Measurements from ENCODE around the gene C17orf113.
A peak's percentile ranks its signal among the peaks of the same experiment; 100 is the strongest.

Gene C17orf113

DNA sequence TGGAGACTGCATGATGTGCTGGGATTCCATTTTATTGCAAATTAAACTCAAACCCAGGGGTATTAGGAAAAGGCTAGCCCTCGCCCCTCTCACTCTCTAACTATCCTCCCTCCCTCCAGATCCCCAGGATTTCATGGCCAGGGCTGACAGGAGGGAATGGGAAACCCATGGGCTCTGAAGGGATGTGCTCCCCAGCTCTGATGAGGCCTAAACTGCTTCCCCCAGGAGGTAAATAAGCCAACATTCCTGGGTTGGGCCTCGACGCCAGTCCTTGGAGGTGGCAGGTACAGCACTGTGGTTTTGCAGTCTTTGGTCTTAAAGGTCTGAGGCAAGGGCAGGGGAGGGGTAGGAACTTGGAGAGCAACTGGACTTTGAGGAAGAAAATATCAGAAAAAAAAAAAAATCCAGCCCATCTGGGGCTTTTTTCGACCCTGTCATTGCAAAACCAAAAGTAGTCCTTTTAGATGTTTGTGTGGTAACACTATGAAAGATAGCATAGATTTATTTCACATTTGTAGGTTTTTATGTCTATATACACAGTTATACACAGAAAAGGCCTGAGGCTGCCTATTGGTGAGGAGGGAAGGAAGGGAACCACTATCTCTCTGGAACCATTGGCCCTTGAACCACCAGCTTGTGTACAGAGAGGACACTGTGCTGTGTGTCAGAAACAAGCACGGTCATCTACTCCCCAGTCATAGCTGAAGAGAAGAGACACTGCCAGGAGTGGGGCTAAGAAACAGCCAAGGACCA lies 12.0 kb downstream of the C17orf113 start:
- ChIA-PET CTCF (interaction anchor here (1.0 to 9.8 kb wide), 6 partner anchors 10 to 29 kb away, joined by 3 to 77 read pairs (median 6); partner anchors contain the start of gene NKIRAS2), POLR2A (interaction anchor here (0.7 kb wide), 1 partner anchor 19 kb away, joined by 3 read pairs; the partner anchor contains the start of gene NKIRAS2)
- TF ChIP-seq, protein P1, sequence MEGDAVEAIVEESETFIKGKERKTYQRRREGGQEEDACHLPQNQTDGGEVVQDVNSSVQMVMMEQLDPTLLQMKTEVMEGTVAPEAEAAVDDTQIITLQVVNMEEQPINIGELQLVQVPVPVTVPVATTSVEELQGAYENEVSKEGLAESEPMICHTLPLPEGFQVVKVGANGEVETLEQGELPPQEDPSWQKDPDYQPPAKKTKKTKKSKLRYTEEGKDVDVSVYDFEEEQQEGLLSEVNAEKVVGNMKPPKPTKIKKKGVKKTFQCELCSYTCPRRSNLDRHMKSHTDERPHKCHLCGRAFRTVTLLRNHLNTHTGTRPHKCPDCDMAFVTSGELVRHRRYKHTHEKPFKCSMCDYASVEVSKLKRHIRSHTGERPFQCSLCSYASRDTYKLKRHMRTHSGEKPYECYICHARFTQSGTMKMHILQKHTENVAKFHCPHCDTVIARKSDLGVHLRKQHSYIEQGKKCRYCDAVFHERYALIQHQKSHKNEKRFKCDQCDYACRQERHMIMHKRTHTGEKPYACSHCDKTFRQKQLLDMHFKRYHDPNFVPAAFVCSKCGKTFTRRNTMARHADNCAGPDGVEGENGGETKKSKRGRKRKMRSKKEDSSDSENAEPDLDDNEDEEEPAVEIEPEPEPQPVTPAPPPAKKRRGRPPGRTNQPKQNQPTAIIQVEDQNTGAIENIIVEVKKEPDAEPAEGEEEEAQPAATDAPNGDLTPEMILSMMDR (IDR thresholded peaks at IDR 0.05; ENCODE audit: control extremely low read depth, extremely low read depth, low read depth, missing control alignments) = no peak
- DNase-seq (ENCODE audit: extremely low spot score) = peak; percentile 60

DNA sequence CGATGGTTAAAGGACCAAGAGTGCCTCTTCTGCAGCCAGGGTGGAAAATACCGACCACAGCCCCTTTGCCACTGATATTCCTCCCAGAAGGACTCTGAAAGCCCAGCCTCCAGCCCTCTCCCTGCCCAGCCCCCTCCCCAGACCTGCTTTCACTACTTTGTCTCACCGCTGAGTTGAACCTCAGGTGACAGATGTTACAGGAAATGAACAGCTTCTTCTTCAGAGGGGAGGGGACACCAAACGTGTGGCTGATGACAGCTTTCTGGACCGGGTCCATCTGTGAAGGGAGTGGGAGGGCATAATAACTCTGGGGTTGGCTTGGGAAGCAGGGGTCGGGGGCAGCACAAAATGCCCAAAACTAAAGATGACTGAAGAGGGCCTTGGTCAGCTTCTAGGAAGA lies 16.3 kb downstream of the C17orf113 start:
- ChIA-PET POLR2A (no interaction called here), CTCF (interaction anchor here (1.0 to 9.8 kb wide), 6 partner anchors 10 to 84 kb away, joined by 3 to 77 read pairs (median 6); partner anchors contain the start of gene NKIRAS2)
- DNase-seq (ENCODE audit: extremely low spot score) = no peak
- TF ChIP-seq, protein P1 (IDR thresholded peaks at IDR 0.05; ENCODE audit: control extremely low read depth, extremely low read depth, low read depth, missing control alignments) = no peak

DNA sequence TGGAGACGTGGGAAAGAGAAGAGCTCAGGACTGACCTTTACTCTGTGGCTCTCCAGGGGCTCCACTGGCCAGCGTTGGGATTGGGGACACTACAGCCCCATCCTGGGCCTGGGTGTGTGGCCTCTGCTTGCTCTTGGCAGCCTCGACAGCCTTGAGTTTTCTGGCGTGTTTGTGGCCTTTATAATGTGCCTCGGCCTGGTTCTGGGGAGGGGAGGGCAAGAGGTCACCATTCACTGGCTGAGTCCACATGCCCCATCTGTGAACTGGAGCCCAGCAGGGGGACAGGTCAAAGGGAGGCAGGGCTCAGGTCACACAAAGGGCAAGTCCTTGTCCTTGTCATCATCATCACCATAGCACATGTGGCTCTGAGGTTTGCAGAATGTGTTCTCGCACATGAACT lies 18.8 kb downstream of the C17orf113 start:
- TF ChIP-seq, protein P1 (IDR thresholded peaks at IDR 0.05; ENCODE audit: control extremely low read depth, extremely low read depth, low read depth, missing control alignments) = no peak
- DNase-seq (ENCODE audit: extremely low spot score) = no peak
- ChIA-PET POLR2A (interaction anchor here (1.1 kb wide), 1 partner anchor 9 kb away, joined by 4 read pairs; no protein-coding TSS in a partner anchor), CTCF (interaction anchor here (1.4 to 3.3 kb wide), 6 partner anchors 8 to 86 kb away, joined by 4 to 11 read pairs (median 6); partner anchors contain the start of genes DNAJC7 and NKIRAS2)

DNA sequence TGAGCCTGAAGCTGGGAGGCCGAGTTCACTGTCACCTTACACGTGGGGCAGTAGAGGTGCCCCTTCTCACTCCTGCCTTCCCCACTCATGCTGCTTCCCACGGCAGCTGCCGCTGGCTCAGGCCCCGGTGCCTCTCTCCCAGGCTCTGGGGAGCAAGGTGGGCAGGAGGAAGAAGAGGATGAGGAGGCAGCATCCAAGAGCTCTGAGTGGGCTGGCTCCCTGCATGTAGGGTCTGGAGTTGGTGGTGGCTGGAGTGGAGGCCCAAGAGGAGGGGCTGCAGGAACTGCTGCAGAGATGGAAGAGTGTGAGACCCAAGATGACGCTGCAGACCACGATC lies 21.6 kb downstream of the C17orf113 start:
- ChIA-PET POLR2A (interaction anchor here (1.6 kb wide), 1 partner anchor 8 kb away, joined by 4 read pairs; no protein-coding TSS in a partner anchor), CTCF (interaction anchor here (0.8 to 7.0 kb wide), 6 partner anchors 9 to 91 kb away, joined by 3 to 44 read pairs (median 4); partner anchors contain the start of genes DNAJC7 and NKIRAS2)
- DNase-seq (ENCODE audit: extremely low spot score) = no peak
- TF ChIP-seq, protein P1 (IDR thresholded peaks at IDR 0.05; ENCODE audit: control extremely low read depth, extremely low read depth, low read depth, missing control alignments) = no peak

DNA sequence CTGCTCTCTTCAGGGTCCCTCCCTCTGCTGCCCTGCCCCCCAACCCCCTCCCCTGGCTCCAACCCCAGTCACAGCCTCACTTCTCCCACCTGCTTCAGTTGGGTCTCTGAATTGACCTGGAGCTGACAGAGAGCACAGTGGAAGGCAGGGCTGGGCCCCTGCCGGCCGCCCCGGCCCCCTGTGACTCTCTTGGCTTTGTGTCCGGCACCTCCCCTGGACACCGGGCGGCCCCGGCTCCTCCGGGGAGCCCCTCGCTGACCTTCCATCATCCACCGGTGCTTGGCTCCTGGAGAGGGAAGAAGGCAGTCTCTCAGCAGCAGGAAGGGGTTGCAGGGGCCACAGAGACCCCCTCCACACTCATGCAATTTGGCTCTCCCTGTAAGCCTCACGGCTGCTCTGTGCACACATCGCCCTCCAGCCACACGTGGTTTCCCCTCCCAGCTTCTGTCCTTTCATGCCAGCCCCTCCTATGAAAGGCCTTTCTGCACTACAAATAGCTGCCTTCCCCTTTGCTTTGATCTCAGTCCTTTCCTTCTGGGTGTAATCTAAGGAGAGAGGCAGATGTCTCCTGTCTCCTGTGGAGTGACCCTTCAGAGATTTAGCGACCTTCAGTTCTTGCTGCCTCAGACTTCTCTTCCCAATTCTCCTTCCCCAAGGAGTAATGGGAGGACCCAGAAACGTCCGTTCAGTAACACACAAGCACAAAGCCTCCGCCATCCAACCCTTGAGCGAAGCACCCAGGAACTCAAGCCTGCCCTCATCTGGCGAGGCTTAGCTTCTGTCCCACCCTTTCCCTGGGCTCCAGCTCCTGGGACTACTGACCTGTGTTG lies 22.2 kb downstream of the C17orf113 start:
- ChIA-PET POLR2A (interaction anchor here (0.6 to 1.6 kb wide), 2 partner anchors 9 to 73 kb away, joined by 4 to 9 read pairs; no protein-coding TSS in a partner anchor), CTCF (interaction anchor here (0.8 to 7.0 kb wide), 9 partner anchors 8 to 92 kb away, joined by 3 to 77 read pairs (median 4); partner anchors contain the start of genes NKIRAS2 and ZNF385C)
- TF ChIP-seq, protein P1 (IDR thresholded peaks at IDR 0.05; ENCODE audit: control extremely low read depth, extremely low read depth, low read depth, missing control alignments) = no peak
- DNase-seq (ENCODE audit: extremely low spot score) = no peak

DNA sequence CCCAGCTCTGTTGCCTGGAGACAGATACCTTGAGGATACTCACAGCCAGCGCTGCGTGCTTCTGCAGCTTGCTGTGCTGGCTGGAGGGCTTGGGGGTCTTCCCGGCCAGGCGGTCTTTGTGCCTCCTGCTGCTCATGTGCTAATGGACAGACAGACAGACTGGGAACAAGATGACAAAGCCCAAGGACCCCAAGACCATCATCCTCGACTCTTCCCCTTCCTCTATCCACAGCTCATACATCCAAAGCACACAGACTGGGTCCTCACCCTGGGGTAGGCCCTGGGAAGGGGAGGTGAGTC lies 22.9 kb downstream of the C17orf113 start:
- no peak for DNase-seq (ENCODE audit: extremely low spot score)
- CTCF ChIA-PET = interaction anchor here (1.0 to 7.0 kb wide), 7 partner anchors 9 to 154 kb away, joined by 3 to 77 read pairs (median 5); partner anchors contain the start of genes KCNH4 and ZNF385C
- TF ChIP-seq, protein P1 (IDR thresholded peaks at IDR 0.05; ENCODE audit: control extremely low read depth, extremely low read depth, low read depth, missing control alignments) = no peak
- POLR2A ChIA-PET = interaction anchor here (1.6 kb wide), 1 partner anchor 9 kb away, joined by 4 read pairs; no protein-coding TSS in a partner anchor
